ENCODE data around the gene KCNMA1.

The KCNMA1 gene

DNA sequence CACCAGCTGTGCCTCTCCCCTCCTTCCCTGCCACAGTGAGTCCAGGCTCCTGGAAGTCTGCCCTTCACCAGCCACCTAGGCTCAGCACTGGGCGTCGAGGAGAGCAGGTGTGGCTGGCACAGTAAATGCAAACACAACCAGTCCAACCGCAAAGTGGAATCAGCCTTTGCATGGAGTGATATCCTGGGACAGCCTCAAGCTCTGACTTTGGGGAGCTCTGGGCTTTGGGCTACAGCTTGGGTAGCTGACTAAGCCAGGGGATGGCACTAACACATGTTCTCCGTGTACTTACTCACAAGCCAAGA, 312.4 kb downstream of the KCNMA1 start:
- DNase-seq = no peak
- Histone ChIP-seq H2BK5ac (ENCODE audit: low read length) (no peak overlapping the region), H3K4ac (ENCODE audit: low read depth, low read length) (no peak overlapping the region), H3K79me2 (ENCODE audit: control insufficient read depth, insufficient read depth, low read length) (no peaks in the 10 kb centered on the region), H3K36me3 (ENCODE audit: control insufficient read depth, insufficient read depth, low read length) (no peaks in the 10 kb centered on the region), H3K4me2 (ENCODE audit: low read length) (no peak overlapping the region), H4K5ac (ENCODE audit: low read length) (no peak overlapping the region), H3K18ac (ENCODE audit: low read length) (no peak overlapping the region), H2BK120ac (ENCODE audit: low read depth, low read length) (no peak overlapping the region), H3K9ac (ENCODE audit: low read length) (no peak overlapping the region), H3K4me1 (ENCODE audit: control insufficient read depth, low read depth, low read length) (peaks cover 5% of the 10 kb centered on the region), H3K23ac (ENCODE audit: low read length) (no peak overlapping the region), H3K27me3 (ENCODE audit: insufficient read depth, low read length, poor library complexity) (no peaks in the 10 kb centered on the region), H2BK15ac (replicated peaks; ENCODE audit: low read depth) (no peak overlapping the region), H3K27ac (ENCODE audit: low read depth, low read length) (no peak overlapping the region), H2AK5ac (ENCODE audit: low read length) (no peak overlapping the region), H4K8ac (ENCODE audit: low read depth, low read length) (no peak overlapping the region), H3K4me3 (ENCODE audit: low read length) (no peak overlapping the region), H3K79me1 (ENCODE audit: low read length) (no peaks in the 10 kb centered on the region), H3K56ac (ENCODE audit: low read length) (no peak overlapping the region)
- no CpG with 5 or more reads among the region's 4 CpGs for WGBS (ENCODE audit: extremely low coverage, insufficient coverage, low lambda C conversion rate)

DNA sequence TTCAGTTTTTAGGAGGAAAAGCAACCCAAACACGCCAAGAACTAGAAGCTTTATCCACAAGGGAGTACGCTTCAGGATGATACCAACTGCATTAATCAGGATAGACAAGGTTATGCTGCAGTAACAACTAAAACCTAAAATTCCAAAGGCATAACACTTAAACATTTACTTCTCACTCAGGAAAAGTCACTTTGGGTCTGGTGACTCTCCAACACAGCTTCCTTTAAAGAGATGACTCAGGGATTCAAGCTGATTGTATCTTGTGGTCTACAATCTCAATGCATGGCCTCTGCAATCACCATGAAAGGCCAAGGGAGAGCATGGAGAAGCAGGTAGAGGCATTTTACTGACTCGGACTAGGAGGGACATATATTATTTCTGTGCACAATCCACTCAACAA, 315.8 kb downstream of the KCNMA1 start:
- no CpG with 5 or more reads among the region's 3 CpGs for WGBS (ENCODE audit: extremely low coverage, insufficient coverage, low lambda C conversion rate)
- H3K4ac ChIP-seq (ENCODE audit: low read depth, low read length) = no peak overlapping the region
- no peak overlapping the region for H3K4me3 ChIP-seq (ENCODE audit: low read length)
- H3K36me3 ChIP-seq (ENCODE audit: control insufficient read depth, insufficient read depth, low read length) = no peaks in the 10 kb centered on the region
- H3K27me3 ChIP-seq (ENCODE audit: insufficient read depth, low read length, poor library complexity) = no peaks in the 10 kb centered on the region
- no peaks in the 10 kb centered on the region for H3K79me2 ChIP-seq (ENCODE audit: control insufficient read depth, insufficient read depth, low read length)
- H3K4me1 ChIP-seq (ENCODE audit: control insufficient read depth, low read depth, low read length) = peaks cover 5% of the 10 kb centered on the region
- H2AK5ac ChIP-seq (ENCODE audit: low read length) = no peak overlapping the region
- DNase-seq = no peak
- H4K8ac ChIP-seq (ENCODE audit: low read depth, low read length) = no peak overlapping the region
- no peaks in the 10 kb centered on the region for H3K79me1 ChIP-seq (ENCODE audit: low read length)
- no peak overlapping the region for H3K56ac ChIP-seq (ENCODE audit: low read length)
- H3K23ac ChIP-seq (ENCODE audit: low read length) = no peak overlapping the region
- H3K18ac ChIP-seq (ENCODE audit: low read length) = no peak overlapping the region
- no peak overlapping the region for H2BK5ac ChIP-seq (ENCODE audit: low read length)
- no peak overlapping the region for H3K4me2 ChIP-seq (ENCODE audit: low read length)
- H2BK120ac ChIP-seq (ENCODE audit: low read depth, low read length) = no peak overlapping the region
- H3K27ac ChIP-seq (ENCODE audit: low read depth, low read length) = no peak overlapping the region
- H2BK15ac ChIP-seq (replicated peaks; ENCODE audit: low read depth) = no peak overlapping the region
- H4K5ac ChIP-seq (ENCODE audit: low read length) = no peak overlapping the region
- H3K9ac ChIP-seq (ENCODE audit: low read length) = no peak overlapping the region

DNA sequence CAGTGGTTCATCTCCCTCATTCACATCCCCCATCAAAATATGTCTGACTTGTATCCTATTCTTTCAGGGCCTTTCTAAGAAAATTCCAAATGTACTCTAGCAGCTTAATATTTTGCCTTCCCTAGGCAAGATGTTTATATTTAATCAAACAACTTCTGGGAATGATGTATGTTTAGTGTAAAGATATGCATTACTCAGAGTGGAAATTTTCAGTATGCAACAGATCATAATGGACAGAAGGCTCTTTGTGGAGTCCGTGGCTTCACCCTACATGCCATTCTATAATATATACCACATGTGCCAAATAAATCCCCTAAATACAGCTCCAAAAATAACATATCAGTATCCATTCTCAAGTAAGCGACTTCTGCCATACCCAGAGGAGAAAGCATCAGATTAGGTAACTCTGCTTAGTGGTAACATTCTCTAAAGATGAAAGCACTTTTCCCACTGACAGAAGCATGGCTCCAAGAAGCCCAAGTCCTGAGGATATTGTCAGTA, 316.6 kb downstream of the KCNMA1 start:
- no peak overlapping the region for H2BK15ac ChIP-seq (replicated peaks; ENCODE audit: low read depth)
- H3K4me3 ChIP-seq (ENCODE audit: low read length) = no peak overlapping the region
- H3K27ac ChIP-seq (ENCODE audit: low read depth, low read length) = no peak overlapping the region

DNA sequence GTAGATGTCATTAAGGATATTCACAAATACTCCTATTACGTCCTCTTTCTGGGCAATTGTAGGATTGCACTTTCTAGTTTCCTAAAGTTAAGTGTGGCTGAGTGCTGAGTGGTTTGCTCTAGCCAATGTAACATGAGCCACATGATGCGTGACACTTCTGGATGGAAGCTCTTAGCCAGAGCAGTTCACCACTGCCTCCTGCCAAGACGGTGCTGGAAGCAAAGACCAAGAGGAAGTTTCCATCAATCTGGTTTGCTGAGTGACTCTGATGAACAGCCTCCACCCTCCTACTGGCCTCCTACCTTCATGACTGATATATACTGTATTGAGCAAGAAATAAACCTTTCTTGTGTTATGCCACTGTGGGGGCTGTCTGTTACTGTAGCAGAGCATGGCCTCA, 318.1 kb downstream of the KCNMA1 start:
- no peak overlapping the region for H2BK5ac ChIP-seq (ENCODE audit: low read length)
- no peak overlapping the region for H3K27ac ChIP-seq (ENCODE audit: low read depth, low read length)
- H3K23ac ChIP-seq (ENCODE audit: low read length) = no peak overlapping the region
- no peak overlapping the region for H4K8ac ChIP-seq (ENCODE audit: low read depth, low read length)
- no peaks in the 10 kb centered on the region for H3K4me1 ChIP-seq (ENCODE audit: control insufficient read depth, low read depth, low read length)
- no peaks in the 10 kb centered on the region for H3K27me3 ChIP-seq (ENCODE audit: insufficient read depth, low read length, poor library complexity)
- no peak overlapping the region for H3K4me3 ChIP-seq (ENCODE audit: low read length)
- no peak for DNase-seq
- H3K79me2 ChIP-seq (ENCODE audit: control insufficient read depth, insufficient read depth, low read length) = no peaks in the 10 kb centered on the region
- H4K5ac ChIP-seq (ENCODE audit: low read length) = no peak overlapping the region
- H3K79me1 ChIP-seq (ENCODE audit: low read length) = no peaks in the 10 kb centered on the region
- H3K36me3 ChIP-seq (ENCODE audit: control insufficient read depth, insufficient read depth, low read length) = no peaks in the 10 kb centered on the region
- no peak overlapping the region for H3K18ac ChIP-seq (ENCODE audit: low read length)
- H3K4me2 ChIP-seq (ENCODE audit: low read length) = no peak overlapping the region
- H3K9ac ChIP-seq (ENCODE audit: low read length) = no peak overlapping the region
- H2BK15ac ChIP-seq (replicated peaks; ENCODE audit: low read depth) = no peak overlapping the region
- H3K56ac ChIP-seq (ENCODE audit: low read length) = no peak overlapping the region
- no CpG with 5 or more reads among the region's 3 CpGs for WGBS (ENCODE audit: extremely low coverage, insufficient coverage, low lambda C conversion rate)
- H2AK5ac ChIP-seq (ENCODE audit: low read length) = no peak overlapping the region
- H2BK120ac ChIP-seq (ENCODE audit: low read depth, low read length) = no peak overlapping the region
- no peak overlapping the region for H3K4ac ChIP-seq (ENCODE audit: low read depth, low read length)

More for the DNA sequence above, 316.6 kb downstream of the KCNMA1 start:
- Histone ChIP-seq H3K79me1 (ENCODE audit: low read length) (no peaks in the 10 kb centered on the region), H3K27me3 (ENCODE audit: insufficient read depth, low read length, poor library complexity) (no peaks in the 10 kb centered on the region), H4K8ac (ENCODE audit: low read depth, low read length) (no peak overlapping the region), H3K4ac (ENCODE audit: low read depth, low read length) (no peak overlapping the region), H3K9ac (ENCODE audit: low read length) (no peak overlapping the region), H3K36me3 (ENCODE audit: control insufficient read depth, insufficient read depth, low read length) (no peaks in the 10 kb centered on the region), H2BK5ac (ENCODE audit: low read length) (no peak overlapping the region), H2BK120ac (ENCODE audit: low read depth, low read length) (no peak overlapping the region), H3K4me1 (ENCODE audit: control insufficient read depth, low read depth, low read length) (peaks cover 5% of the 10 kb centered on the region), H3K4me2 (ENCODE audit: low read length) (no peak overlapping the region), H3K18ac (ENCODE audit: low read length) (no peak overlapping the region), H2AK5ac (ENCODE audit: low read length) (no peak overlapping the region), H4K5ac (ENCODE audit: low read length) (no peak overlapping the region), H3K56ac (ENCODE audit: low read length) (no peak overlapping the region), H3K23ac (ENCODE audit: low read length) (no peak overlapping the region), H3K79me2 (ENCODE audit: control insufficient read depth, insufficient read depth, low read length) (no peaks in the 10 kb centered on the region)
- no peak for DNase-seq
- WGBS (ENCODE audit: extremely low coverage, insufficient coverage, low lambda C conversion rate) = no CpG with 5 or more reads among the region's 2 CpGs

DNA sequence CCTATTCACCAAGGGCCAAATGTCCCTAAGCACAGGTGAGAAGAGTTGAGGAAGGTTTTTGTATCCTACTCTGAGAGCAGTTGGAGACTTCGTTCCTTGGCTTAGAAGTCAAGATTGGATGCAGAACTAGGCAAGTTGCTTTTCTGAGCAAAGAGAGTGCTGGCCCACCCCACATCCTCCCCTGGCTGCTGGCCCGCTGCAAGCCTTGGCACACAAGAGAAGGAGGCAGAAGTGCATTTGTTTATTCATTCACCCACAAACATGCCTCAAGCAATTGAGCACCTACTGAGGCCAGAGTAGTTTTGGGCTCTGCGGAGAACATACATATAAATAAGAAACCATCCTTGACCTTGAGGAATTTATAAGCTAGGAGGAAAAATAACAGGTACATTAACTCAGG, 318.9 kb downstream of the KCNMA1 start:
- H2BK120ac ChIP-seq (ENCODE audit: low read depth, low read length) = no peak overlapping the region
- no peaks in the 10 kb centered on the region for H3K27me3 ChIP-seq (ENCODE audit: insufficient read depth, low read length, poor library complexity)
- DNase-seq = no peak
- H3K4ac ChIP-seq (ENCODE audit: low read depth, low read length) = no peak overlapping the region
- H3K4me2 ChIP-seq (ENCODE audit: low read length) = no peak overlapping the region
- H2BK5ac ChIP-seq (ENCODE audit: low read length) = no peak overlapping the region
- H2BK15ac ChIP-seq (replicated peaks; ENCODE audit: low read depth) = no peak overlapping the region
- H4K8ac ChIP-seq (ENCODE audit: low read depth, low read length) = no peak overlapping the region
- H3K79me1 ChIP-seq (ENCODE audit: low read length) = no peaks in the 10 kb centered on the region
- no peak overlapping the region for H4K5ac ChIP-seq (ENCODE audit: low read length)
- no peaks in the 10 kb centered on the region for H3K79me2 ChIP-seq (ENCODE audit: control insufficient read depth, insufficient read depth, low read length)
- H3K27ac ChIP-seq (ENCODE audit: low read depth, low read length) = no peak overlapping the region
- no peak overlapping the region for H3K4me3 ChIP-seq (ENCODE audit: low read length)
- no CpG with 5 or more reads among the region's 3 CpGs for WGBS (ENCODE audit: extremely low coverage, insufficient coverage, low lambda C conversion rate)
- no peak overlapping the region for H3K56ac ChIP-seq (ENCODE audit: low read length)
- H3K18ac ChIP-seq (ENCODE audit: low read length) = no peak overlapping the region
- no peak overlapping the region for H3K9ac ChIP-seq (ENCODE audit: low read length)
- no peaks in the 10 kb centered on the region for H3K36me3 ChIP-seq (ENCODE audit: control insufficient read depth, insufficient read depth, low read length)
- no peak overlapping the region for H3K23ac ChIP-seq (ENCODE audit: low read length)
- no peak overlapping the region for H2AK5ac ChIP-seq (ENCODE audit: low read length)
- H3K4me1 ChIP-seq (ENCODE audit: control insufficient read depth, low read depth, low read length) = no peaks in the 10 kb centered on the region

DNA sequence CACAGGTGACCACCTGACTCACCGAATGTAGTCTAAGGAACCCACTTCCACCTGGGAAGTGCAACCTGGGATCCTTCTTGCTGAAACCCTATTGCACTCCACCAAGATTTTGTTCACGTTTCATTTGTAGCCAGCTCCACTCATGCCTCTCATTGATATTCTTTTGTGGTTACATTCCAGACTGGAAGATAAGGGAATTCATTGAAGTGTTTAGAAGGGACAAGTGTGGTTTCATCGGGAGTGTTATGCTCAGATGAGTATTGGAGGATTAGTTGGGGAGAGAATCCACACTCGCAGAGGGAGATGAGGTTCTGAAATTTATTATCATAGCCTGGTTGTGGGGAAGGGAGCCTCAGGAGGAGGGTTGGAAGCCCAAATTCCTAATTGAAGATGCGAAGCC, 320.4 kb downstream of the KCNMA1 start:
- Histone ChIP-seq H3K27me3 (ENCODE audit: insufficient read depth, low read length, poor library complexity) (no peaks in the 10 kb centered on the region), H3K4me1 (ENCODE audit: control insufficient read depth, low read depth, low read length) (no peaks in the 10 kb centered on the region), H2BK15ac (replicated peaks; ENCODE audit: low read depth) (no peak overlapping the region), H2AK5ac (ENCODE audit: low read length) (no peak overlapping the region), H3K27ac (ENCODE audit: low read depth, low read length) (no peak overlapping the region), H3K79me1 (ENCODE audit: low read length) (no peaks in the 10 kb centered on the region), H3K4me2 (ENCODE audit: low read length) (no peak overlapping the region), H2BK5ac (ENCODE audit: low read length) (no peak overlapping the region), H3K23ac (ENCODE audit: low read length) (no peak overlapping the region), H3K9ac (ENCODE audit: low read length) (no peak overlapping the region), H4K8ac (ENCODE audit: low read depth, low read length) (no peak overlapping the region), H3K18ac (ENCODE audit: low read length) (no peak overlapping the region), H3K4ac (ENCODE audit: low read depth, low read length) (no peak overlapping the region), H3K56ac (ENCODE audit: low read length) (no peak overlapping the region), H2BK120ac (ENCODE audit: low read depth, low read length) (no peak overlapping the region), H3K79me2 (ENCODE audit: control insufficient read depth, insufficient read depth, low read length) (no peaks in the 10 kb centered on the region), H4K5ac (ENCODE audit: low read length) (no peak overlapping the region), H3K4me3 (ENCODE audit: low read length) (no peak overlapping the region), H3K36me3 (ENCODE audit: control insufficient read depth, insufficient read depth, low read length) (no peaks in the 10 kb centered on the region)
- WGBS (ENCODE audit: extremely low coverage, insufficient coverage, low lambda C conversion rate) = no CpG with 5 or more reads among the region's 5 CpGs
- no peak for DNase-seq

Data from mesendoderm (in vitro differentiated cells).